ENCODE data around the gene NBPF1. TPM values are rescaled to one million over a fixed set of nuclear protein-coding genes. Genes with fewer than 3 reads are reported as not detected.
"Not testable (repeated sequence)": the region's sequence is repeated elsewhere in the genome, so short reads cannot be mapped to it uniquely, and the experiment has no call there.

NBPF1 gene
- total RNA-seq, 1 donor from 2014 or later, result 67.3 TPM

- not testable (repeated sequence) for FAIRE-seq; DNase-seq (ENCODE audit: low spot score in 2 of 2)
These were observed 28.9 kb upstream of the NBPF1 start for GRCh38 chr1:16642025-16642966.

- not testable (repeated sequence) for FAIRE-seq; DNase-seq (ENCODE audit: low spot score in 2 of 2)
These were observed 28.0 kb upstream of the NBPF1 start for GRCh38 chr1:16641159-16641975.

- not testable (repeated sequence) for DNase-seq (ENCODE audit: low spot score in 2 of 2); FAIRE-seq
These were observed 26.0 kb upstream of the NBPF1 start for GRCh38 chr1:16639091-16640031.

GRCh38 chr1:16637941-16638778, 24.8 kb upstream of the NBPF1 start:
- not testable (repeated sequence) for DNase-seq (ENCODE audit: low spot score in 2 of 2); FAIRE-seq

- not testable (repeated sequence) for FAIRE-seq; DNase-seq (ENCODE audit: low spot score in 2 of 2)
These were observed 23.3 kb upstream of the NBPF1 start for GRCh38 chr1:16636551-16637195.

- DNase-seq (ENCODE audit: low spot score in 2 of 2), result not testable (repeated sequence)
These were observed 22.6 kb upstream of the NBPF1 start for GRCh38 chr1:16635959-16636358.

GRCh38 chr1:16633540-16634282, 20.3 kb upstream of the NBPF1 start:
- peak; percentile 41 to 61 for DNase-seq (ENCODE audit: low spot score in 2 of 2)
- FAIRE-seq, result not testable (repeated sequence)

More at GRCh38 chr1:16635959-16636358, 22.6 kb upstream of the NBPF1 start:
- FAIRE-seq, result not testable (repeated sequence)

GRCh38 chr1:16632044-16632850, 18.9 kb upstream of the NBPF1 start:
- not testable (repeated sequence) for FAIRE-seq
- peak in 1 of 2 donors; percentile 41 for DNase-seq (ENCODE audit: low spot score in 2 of 2)

- no peak for FAIRE-seq
- DNase-seq (ENCODE audit: low spot score in 2 of 2), result peak in 1 of 2 donors; percentile 41
These were observed 18.1 kb upstream of the NBPF1 start for GRCh38 chr1:16631248-16632043.

- DNase-seq (ENCODE audit: low spot score in 2 of 2) (peak; percentile 36 to 48), FAIRE-seq (no peak)
These were observed 17.4 kb upstream of the NBPF1 start for GRCh38 chr1:16630661-16631247.

GRCh38 chr1:16629916-16630530, 16.7 kb upstream of the NBPF1 start:
- FAIRE-seq, result not testable (repeated sequence)
- peak in 1 of 2 donors; percentile 45 for DNase-seq (ENCODE audit: low spot score in 2 of 2)

- peak in 1 of 2 donors; percentile 47 for DNase-seq (ENCODE audit: low spot score in 2 of 2)
- FAIRE-seq, result no peak
These were observed 15.2 kb upstream of the NBPF1 start for GRCh38 chr1:16628361-16629111.

GRCh38 chr1:16626409-16626983, 13.1 kb upstream of the NBPF1 start:
- FAIRE-seq; DNase-seq (ENCODE audit: low spot score in 2 of 2): not testable (repeated sequence)

All from frontal cortex (tissue), 4 donors.